ENCODE measurements around the gene KCNQ1OT1.

Gene KCNQ1OT1

DNA sequence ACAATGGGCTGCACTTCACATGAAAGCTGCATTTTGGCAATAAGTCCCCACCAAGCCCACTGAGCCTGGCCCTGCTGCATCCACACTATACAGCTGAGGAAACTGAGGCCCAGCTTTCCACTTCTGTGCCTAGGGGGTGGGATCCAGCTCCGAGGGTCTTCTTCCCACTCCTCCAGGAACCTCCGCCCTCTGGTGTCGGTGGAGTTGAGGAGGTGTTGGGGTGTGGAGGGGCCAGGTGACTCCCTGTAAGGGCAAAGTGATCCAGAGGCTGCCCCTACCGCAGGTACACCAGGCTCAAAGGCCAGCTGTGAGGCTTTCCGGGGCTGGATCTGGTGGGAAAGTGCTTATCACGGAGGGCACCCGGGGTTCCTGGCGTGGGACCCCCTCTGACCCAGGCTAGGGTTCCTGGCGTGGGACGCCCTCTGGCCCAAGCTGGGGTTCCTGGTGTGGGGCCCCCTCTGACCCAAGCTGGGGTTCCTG lies 130.0 kb downstream of the KCNQ1OT1 start:
- in situ Hi-C loops (cut with MboI; ENCODE audit: low sequenced_read_pairs, unreplicated experiment), result loop anchor here (25.0 kb wide), 1 partner anchor 193 kb away; no protein-coding TSS in a partner anchor
- TF ChIP-seq, protein P1, sequence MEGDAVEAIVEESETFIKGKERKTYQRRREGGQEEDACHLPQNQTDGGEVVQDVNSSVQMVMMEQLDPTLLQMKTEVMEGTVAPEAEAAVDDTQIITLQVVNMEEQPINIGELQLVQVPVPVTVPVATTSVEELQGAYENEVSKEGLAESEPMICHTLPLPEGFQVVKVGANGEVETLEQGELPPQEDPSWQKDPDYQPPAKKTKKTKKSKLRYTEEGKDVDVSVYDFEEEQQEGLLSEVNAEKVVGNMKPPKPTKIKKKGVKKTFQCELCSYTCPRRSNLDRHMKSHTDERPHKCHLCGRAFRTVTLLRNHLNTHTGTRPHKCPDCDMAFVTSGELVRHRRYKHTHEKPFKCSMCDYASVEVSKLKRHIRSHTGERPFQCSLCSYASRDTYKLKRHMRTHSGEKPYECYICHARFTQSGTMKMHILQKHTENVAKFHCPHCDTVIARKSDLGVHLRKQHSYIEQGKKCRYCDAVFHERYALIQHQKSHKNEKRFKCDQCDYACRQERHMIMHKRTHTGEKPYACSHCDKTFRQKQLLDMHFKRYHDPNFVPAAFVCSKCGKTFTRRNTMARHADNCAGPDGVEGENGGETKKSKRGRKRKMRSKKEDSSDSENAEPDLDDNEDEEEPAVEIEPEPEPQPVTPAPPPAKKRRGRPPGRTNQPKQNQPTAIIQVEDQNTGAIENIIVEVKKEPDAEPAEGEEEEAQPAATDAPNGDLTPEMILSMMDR (IDR thresholded peaks at IDR 0.05; ENCODE audit: borderline replicate concordance, control extremely low read depth, extremely low read depth, insufficient read depth, missing control alignments), result no peak
- no peak for DNase-seq (ENCODE audit: low spot score)

DNA sequence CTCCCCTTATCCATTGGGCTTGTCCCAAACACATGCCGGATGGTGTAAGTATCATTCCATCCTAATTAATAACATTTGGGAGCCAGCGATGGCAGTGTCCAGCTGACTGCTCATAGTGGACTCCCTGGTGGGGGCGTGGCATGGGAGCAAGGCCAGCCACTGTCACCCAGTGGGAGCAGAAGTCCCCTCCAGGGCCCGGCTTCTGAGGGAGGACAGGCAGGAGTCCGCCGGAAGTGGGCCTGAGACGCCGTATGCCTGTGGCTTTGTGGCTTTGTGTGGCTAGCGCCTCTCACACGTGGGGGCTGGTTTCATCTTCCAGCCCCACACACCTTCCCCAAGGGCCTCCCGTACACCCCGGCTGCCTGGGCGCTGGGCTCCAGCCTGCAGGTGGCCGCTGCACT lies 130.5 kb downstream of the KCNQ1OT1 start:
- TF ChIP-seq, protein P1 (IDR thresholded peaks at IDR 0.05; ENCODE audit: borderline replicate concordance, control extremely low read depth, extremely low read depth, insufficient read depth, missing control alignments), result no peak
- in situ Hi-C loops (cut with MboI; ENCODE audit: low sequenced_read_pairs, unreplicated experiment), result loop anchor here (25.0 kb wide), 1 partner anchor 193 kb away; no protein-coding TSS in a partner anchor

DNA sequence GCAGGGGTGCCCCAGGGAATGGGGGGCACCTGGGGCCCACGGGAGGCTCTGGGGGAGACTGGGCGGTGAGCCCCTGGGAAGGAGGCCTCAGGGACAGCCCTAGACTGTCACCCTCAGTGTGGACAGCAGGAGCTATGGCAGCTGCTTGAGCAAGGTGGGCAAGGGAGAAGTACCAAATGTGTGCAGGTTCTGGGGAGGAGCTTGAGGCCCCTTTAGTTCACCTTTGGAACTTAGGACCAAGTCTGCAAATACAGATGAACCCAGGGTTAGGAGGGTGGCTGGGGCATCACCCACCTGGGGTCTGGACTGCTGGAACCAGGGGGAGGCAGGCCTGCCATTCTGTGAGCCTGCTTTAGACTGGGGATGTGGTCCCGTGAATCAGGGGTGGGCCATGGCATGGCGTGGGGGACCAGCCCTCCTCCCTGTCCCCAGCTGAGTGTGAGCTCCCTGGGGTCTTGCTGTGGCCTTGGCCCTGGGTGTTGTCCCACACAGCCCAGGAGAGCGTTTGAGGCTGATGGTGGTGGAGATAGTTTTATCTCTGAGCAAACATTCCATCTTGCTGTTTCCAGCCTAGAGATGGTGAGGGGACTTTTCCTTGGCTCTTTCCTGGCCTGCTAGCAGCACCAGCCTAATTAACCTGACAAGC lies 132.6 kb downstream of the KCNQ1OT1 start:
- in situ Hi-C loops (cut with MboI; ENCODE audit: low sequenced_read_pairs, unreplicated experiment), result loop anchor here (25.0 kb wide), 1 partner anchor 195 kb away; no protein-coding TSS in a partner anchor
- DNase-seq (ENCODE audit: low spot score), result no peak
- TF ChIP-seq, protein P1 (IDR thresholded peaks at IDR 0.05; ENCODE audit: borderline replicate concordance, control extremely low read depth, extremely low read depth, insufficient read depth, missing control alignments), result no peak

More for the DNA sequence above, 130.5 kb downstream of the KCNQ1OT1 start:
- no peak for DNase-seq (ENCODE audit: low spot score)

DNA sequence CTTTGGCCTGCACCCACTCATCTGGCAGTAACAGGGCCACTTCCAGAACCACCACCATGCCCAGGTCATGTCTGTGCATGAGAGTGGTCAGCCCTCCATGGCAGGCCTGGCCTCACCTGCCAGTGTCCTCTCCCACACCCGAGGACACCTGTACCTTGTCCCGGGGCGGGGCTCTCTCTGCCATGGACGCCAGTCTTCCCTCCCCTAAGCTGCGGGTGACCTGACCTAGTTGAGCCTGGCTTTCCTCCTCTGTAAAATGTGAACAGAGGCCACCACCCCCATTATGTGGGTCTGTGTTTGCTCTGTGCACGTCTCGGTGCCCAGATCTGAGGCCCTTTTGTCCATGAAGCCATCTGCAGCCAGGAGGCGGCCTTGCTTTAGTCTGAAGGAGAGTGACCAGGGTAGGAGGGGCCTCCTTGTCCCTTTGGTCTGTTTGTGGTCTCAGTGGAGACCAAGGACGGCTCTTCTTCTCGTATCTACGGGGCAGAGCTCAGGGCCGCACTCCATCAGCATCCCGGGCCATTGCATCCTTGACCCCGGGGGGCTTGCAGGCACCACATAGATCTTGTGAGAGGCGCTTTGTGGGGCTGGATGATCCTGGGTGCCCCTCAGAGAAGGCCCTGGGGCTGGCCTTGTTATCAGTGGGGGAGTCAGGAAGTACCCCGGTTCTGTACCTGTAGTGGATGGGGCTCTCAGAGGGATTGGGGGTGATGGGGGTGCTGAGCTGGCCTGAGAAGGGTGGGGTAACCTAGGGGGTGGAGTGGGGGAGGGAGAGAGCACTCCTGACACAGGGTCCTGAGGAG lies 133.4 kb downstream of the KCNQ1OT1 start:
- in situ Hi-C loops (cut with MboI; ENCODE audit: low sequenced_read_pairs, unreplicated experiment), result loop anchor here (25.0 kb wide), 1 partner anchor 196 kb away; no protein-coding TSS in a partner anchor
- no peak for DNase-seq (ENCODE audit: low spot score)
- TF ChIP-seq, protein P1 (IDR thresholded peaks at IDR 0.05; ENCODE audit: borderline replicate concordance, control extremely low read depth, extremely low read depth, insufficient read depth, missing control alignments), result no peak

DNA sequence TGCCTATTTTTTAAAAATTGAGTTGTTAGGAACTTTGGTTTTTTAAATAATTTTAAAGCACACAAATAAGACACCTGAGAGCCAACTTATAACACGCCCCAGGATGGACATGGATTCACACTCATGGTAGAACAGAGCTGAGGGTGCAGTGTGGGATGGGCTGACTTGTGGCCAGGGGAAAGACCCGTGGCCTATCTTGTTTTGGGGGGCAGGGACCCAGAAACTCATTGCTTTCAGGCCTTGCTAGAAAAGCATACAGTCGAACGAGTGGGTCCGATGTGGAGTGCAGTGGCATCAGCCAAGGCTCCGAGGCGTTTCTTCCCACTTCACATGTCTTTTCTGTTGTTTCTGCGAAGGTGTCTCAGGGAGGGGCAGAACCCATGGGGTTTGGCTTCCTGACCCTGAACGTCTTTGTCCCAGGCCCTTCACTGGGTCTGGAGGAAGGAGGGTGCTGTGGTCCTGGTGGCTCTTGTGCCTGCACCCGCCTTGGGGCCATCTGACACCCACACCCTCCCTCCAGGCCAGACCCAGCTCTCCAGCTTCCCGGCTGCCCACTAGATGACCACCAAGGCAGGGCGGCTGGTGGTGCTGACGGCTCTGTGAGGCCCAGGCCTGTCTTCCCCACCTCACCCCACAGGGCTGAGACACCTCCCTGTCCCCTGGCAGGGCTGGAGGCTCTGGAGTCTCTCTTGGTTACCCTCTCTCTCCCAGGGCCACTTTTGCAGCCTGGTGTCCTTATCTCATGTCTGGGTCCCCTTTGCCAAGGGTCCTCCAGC lies 134.2 kb downstream of the KCNQ1OT1 start:
- TF ChIP-seq, protein P1 (IDR thresholded peaks at IDR 0.05; ENCODE audit: borderline replicate concordance, control extremely low read depth, extremely low read depth, insufficient read depth, missing control alignments), result no peak

More for the DNA sequence above, 134.2 kb downstream of the KCNQ1OT1 start:
- DNase-seq (ENCODE audit: low spot score), result no peak
- in situ Hi-C loops (cut with MboI; ENCODE audit: low sequenced_read_pairs, unreplicated experiment), result loop anchor here (25.0 kb wide), 1 partner anchor 197 kb away; no protein-coding TSS in a partner anchor

Data from GM13976 (cell line).